IPS-18a (cell line): ENCODE results near the gene OPRD1.
"Not testable (repeated sequence)": the region's sequence is repeated elsewhere in the genome, so short reads cannot be mapped to it uniquely, and the experiment has no call there.

Experiments
- H3K27ac ChIP-seq: one replicate; pipeline ENCODE4 v1.5.1; 2013; ENCODE audit warnings: low read length
- H3K27me3 ChIP-seq: one replicate; pipeline ENCODE4 v1.6.1; 2013; ENCODE audit warnings: mild to moderate bottlenecking, low read length; ENCODE audit not compliant: control insufficient read depth, insufficient read depth
- H3K36me3 ChIP-seq: one replicate; pipeline ENCODE4 v1.6.1; 2013; ENCODE audit warnings: low read depth, low read length; ENCODE audit not compliant: control insufficient read depth
- H3K4me1 ChIP-seq: one replicate; pipeline ENCODE4 v1.6.1; 2013; ENCODE audit warnings: low read depth, low read length; ENCODE audit not compliant: control insufficient read depth
- H3K4me3 ChIP-seq: one replicate; pipeline ENCODE4 v1.5.1; 2013; ENCODE audit warnings: low read length
- H3K9ac ChIP-seq: one replicate; pipeline ENCODE4 v1.6.1; 2013; ENCODE audit warnings: mild to moderate bottlenecking, low read length, moderate library complexity
- H3K9me3 ChIP-seq: one replicate; pipeline ENCODE4 v1.6.1; 2013; ENCODE audit warnings: low read depth, low read length; ENCODE audit not compliant: control insufficient read depth

OPRD1 gene

GRCh38 chr1:28811766-28812668 is at the start of gene OPRD1:
Gene OPRD1 (plus strand): TSS chr1:28812170. CDS start chr1:28812384, 214 bp downstream.
- Histone ChIP-seq H3K4me1 (no peaks in the 10 kb centered on the region), H3K36me3 (no peaks in the 10 kb centered on the region), H3K9ac (no peak within 1 kb of the TSS), H3K27me3 (peaks cover 39% of the 10 kb centered on the region), H3K9me3 (no peaks in the 10 kb centered on the region), H3K4me3 (peak within 1 kb of the TSS; percentile 50), H3K27ac (no peak within 1 kb of the TSS)

DNA sequence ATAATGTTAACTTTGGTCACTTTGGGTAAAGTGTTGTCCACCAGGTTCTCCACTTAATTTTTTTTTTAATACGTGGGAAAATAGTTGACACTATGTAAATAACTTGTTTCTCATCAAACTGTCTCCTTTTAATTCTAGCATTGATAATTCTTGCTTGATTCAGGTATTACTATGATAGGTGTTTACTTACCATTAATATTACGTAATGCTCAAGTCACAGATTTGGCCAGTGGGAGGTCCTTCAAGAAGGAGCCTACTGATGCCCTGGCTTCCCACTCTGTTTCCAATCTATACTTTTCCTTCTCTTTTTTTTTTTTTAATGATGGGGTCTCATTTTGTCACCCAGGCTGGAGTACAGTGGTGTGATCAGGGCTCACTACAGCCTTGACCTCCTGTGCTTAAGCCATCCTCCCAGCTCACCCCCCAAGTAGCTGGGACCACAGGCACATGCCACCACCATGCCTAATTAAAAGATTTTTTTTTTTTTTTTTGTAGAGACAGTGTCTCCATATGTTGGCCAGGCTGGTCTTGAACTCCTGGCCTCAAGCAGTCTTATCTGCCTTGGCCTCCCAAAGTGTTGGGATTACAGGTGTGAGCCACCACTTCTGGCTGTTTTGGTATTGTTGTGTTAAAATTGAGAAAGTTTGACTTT is 45.3 kb upstream of the OPRD1 start:
- H3K9ac ChIP-seq, result no peak overlapping the region
- H3K27me3 ChIP-seq, result no peaks in the 10 kb centered on the region
- H3K4me1 ChIP-seq, result no peaks in the 10 kb centered on the region
- peaks cover 58% of the 10 kb centered on the region for H3K36me3 ChIP-seq
- no peaks in the 10 kb centered on the region for H3K9me3 ChIP-seq
- no peak overlapping the region for H3K27ac ChIP-seq
- no peak overlapping the region for H3K4me3 ChIP-seq

- Histone ChIP-seq H3K36me3 (peaks cover 62% of the 10 kb centered on the region), H3K4me3 (no peak overlapping the region), H3K9me3 (no peaks in the 10 kb centered on the region), H3K27ac (no peak overlapping the region), H3K27me3 (no peaks in the 10 kb centered on the region), H3K4me1 (no peaks in the 10 kb centered on the region), H3K9ac (no peak overlapping the region)
Measured at GRCh38 chr1:28770601-28771165, 41.3 kb upstream of the OPRD1 start.

GRCh38 chr1:28771921-28772320 is 40.0 kb upstream of the OPRD1 start:
- H3K27ac ChIP-seq, H3K9me3 ChIP-seq, H3K4me3 ChIP-seq, H3K27me3 ChIP-seq, H3K9ac ChIP-seq, H3K4me1 ChIP-seq: not testable (repeated sequence)
- peaks cover 51% of the 10 kb centered on the region for H3K36me3 ChIP-seq

DNA sequence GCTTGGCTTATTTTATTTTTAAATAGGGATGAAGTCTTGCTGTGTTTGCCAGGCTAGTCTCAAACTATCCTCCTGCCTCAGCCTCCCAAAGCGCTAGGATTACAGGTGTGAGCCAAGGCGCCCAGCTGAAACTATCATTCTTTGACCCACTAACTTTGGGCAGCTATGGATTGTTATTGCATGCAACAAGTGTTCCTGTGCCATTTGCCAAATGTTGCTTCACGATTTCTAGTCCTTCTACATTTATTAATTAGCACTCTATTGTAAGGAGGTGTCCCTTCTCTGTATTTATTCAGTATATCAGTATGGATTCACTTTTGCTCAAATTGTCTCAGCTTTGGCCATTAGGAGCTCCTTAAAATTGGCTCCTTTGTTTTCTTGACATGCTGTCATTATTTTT is 38.9 kb upstream of the OPRD1 start:
- peaks cover 48% of the 10 kb centered on the region for H3K36me3 ChIP-seq
- H3K27me3 ChIP-seq, result no peaks in the 10 kb centered on the region
- no peak overlapping the region for H3K4me3 ChIP-seq
- no peaks in the 10 kb centered on the region for H3K4me1 ChIP-seq
- H3K27ac ChIP-seq, result no peak overlapping the region
- no peak overlapping the region for H3K9ac ChIP-seq
- H3K9me3 ChIP-seq, result no peaks in the 10 kb centered on the region

- H3K27me3 ChIP-seq, result no peaks in the 10 kb centered on the region
- no peaks in the 10 kb centered on the region for H3K9me3 ChIP-seq
- H3K36me3 ChIP-seq, result peaks cover 26% of the 10 kb centered on the region
- no peak overlapping the region for H3K4me3 ChIP-seq
- no peak overlapping the region for H3K9ac ChIP-seq
- no peaks in the 10 kb centered on the region for H3K4me1 ChIP-seq
- no peak overlapping the region for H3K27ac ChIP-seq
Measured at GRCh38 chr1:28775121-28775942, 36.6 kb upstream of the OPRD1 start.

- no peaks in the 10 kb centered on the region for H3K27me3 ChIP-seq
- no peak overlapping the region for H3K4me3 ChIP-seq
- H3K36me3 ChIP-seq, result peaks cover 17% of the 10 kb centered on the region
- no peaks in the 10 kb centered on the region for H3K4me1 ChIP-seq
- no peak overlapping the region for H3K27ac ChIP-seq
- H3K9me3 ChIP-seq, result no peaks in the 10 kb centered on the region
- H3K9ac ChIP-seq, result no peak overlapping the region
Measured at GRCh38 chr1:28776341-28776740, 35.6 kb upstream of the OPRD1 start.

DNA sequence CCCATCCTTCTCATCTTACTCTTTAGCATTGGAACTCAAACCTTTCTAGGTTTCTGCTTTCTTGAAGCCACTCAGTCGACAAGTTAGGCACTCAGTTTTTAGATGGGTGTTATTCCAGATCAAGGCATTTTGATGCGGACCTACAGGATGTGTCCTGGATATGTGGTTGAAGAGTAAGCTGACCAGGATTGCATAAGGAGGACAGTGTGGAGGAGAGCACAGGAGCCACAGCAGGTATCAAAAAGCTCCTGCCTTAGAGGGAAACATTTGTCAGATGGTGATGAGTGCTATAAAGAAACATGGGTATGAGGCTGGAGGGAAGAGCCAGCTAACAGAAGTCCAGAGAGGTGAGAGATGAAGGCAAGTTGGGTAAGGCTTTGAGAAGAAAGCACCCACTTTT is 33.9 kb upstream of the OPRD1 start:
- Histone ChIP-seq H3K4me1 (no peaks in the 10 kb centered on the region), H3K27me3 (no peaks in the 10 kb centered on the region), H3K4me3 (no peak overlapping the region), H3K27ac (no peak overlapping the region), H3K9me3 (no peaks in the 10 kb centered on the region), H3K9ac (no peak overlapping the region), H3K36me3 (peaks cover 2% of the 10 kb centered on the region)

GRCh38 chr1:28779751-28780408 is 32.1 kb upstream of the OPRD1 start:
- no peak overlapping the region for H3K9ac ChIP-seq
- no peak overlapping the region for H3K27ac ChIP-seq
- no peak overlapping the region for H3K4me3 ChIP-seq
- H3K36me3 ChIP-seq, result no peaks in the 10 kb centered on the region
- no peaks in the 10 kb centered on the region for H3K27me3 ChIP-seq
- H3K4me1 ChIP-seq, result no peaks in the 10 kb centered on the region
- H3K9me3 ChIP-seq, result no peaks in the 10 kb centered on the region

- Histone ChIP-seq H3K27ac (no peak overlapping the region), H3K9ac (no peak overlapping the region)
Measured at GRCh38 chr1:28781305-28781704, 30.7 kb upstream of the OPRD1 start.

GRCh38 chr1:28782011-28782410 is 30.0 kb upstream of the OPRD1 start:
- no peaks in the 10 kb centered on the region for H3K4me1 ChIP-seq
- H3K36me3 ChIP-seq, result no peaks in the 10 kb centered on the region
- H3K4me3 ChIP-seq, result no peak overlapping the region
- no peak overlapping the region for H3K27ac ChIP-seq
- no peaks in the 10 kb centered on the region for H3K27me3 ChIP-seq
- H3K9ac ChIP-seq, result no peak overlapping the region
- no peaks in the 10 kb centered on the region for H3K9me3 ChIP-seq

More at GRCh38 chr1:28781305-28781704, 30.7 kb upstream of the OPRD1 start:
- Histone ChIP-seq H3K36me3 (no peaks in the 10 kb centered on the region), H3K4me3 (no peak overlapping the region), H3K27me3 (no peaks in the 10 kb centered on the region), H3K9me3 (no peaks in the 10 kb centered on the region), H3K4me1 (no peaks in the 10 kb centered on the region)
